ENCODE results near the gene SCAMP5. TPM values are rescaled to one million over a fixed set of nuclear protein-coding genes. Genes with fewer than 3 reads are reported as not detected.

Gene SCAMP5
- polyA plus RNA-seq, 1 donor (not counting 4 experiments of a cell fraction or from before 2014, with no cell fraction given): 1.9 TPM

DNA sequence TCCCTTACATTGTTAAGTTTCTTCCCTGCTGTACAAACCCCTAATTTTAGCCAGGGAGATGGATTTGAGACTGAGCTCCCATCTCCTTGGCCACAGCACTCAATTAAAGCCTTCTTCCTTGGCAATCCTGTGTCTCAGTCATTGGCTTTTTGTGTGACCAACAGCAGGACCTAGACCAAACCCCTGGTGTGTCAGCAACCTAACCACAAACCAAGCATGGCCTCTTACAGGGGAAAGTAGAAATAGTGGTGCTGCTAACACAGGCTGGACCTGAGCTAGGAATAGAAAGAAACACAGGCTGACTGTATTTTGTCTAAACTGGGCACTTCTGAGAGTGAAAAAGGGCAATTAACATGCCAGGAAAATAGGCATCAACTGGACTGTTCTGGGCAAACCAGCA lies 65.9 kb downstream of the SCAMP5 start:
- Histone ChIP-seq H3K36me3 (ENCODE audit: control insufficient read depth in 2 of 2, extremely low read depth in 1 of 2, insufficient read depth in 2 of 2, low read length in 2 of 2) (no peaks in the 10 kb centered on the region), H3K9ac (ENCODE audit: control insufficient read depth, extremely low read depth, insufficient read depth, low read length) (no peak overlapping the region), H3K4me3 (ENCODE audit: control insufficient read depth in 2 of 3, extremely low read depth in 1 of 3, insufficient read depth in 2 of 3, low read depth in 1 of 3, low read length in 3 of 3) (no peak overlapping the region), H3K79me2 (ENCODE audit: control insufficient read depth, insufficient read depth, low read length) (no peaks in the 10 kb centered on the region), H3K27me3 (ENCODE audit: control insufficient read depth, extremely low read depth, insufficient read depth, low read length) (no peaks in the 10 kb centered on the region), H2AFZ (ENCODE audit: control insufficient read depth, low read length) (no peak overlapping the region), H3K9me1 (ENCODE audit: control insufficient read depth, extremely low read depth, insufficient read depth, low read length) (no peaks in the 10 kb centered on the region), H3K4me2 (ENCODE audit: control insufficient read depth, extremely low read depth, insufficient read depth, low read depth, low read length) (no peak overlapping the region), H3K9me3 (ENCODE audit: control insufficient read depth, low read depth, low read length) (no peaks in the 10 kb centered on the region), H4K20me1 (ENCODE audit: control insufficient read depth, extremely low read depth, insufficient read depth, low read length) (no peaks in the 10 kb centered on the region), H3K4me1 (ENCODE audit: control insufficient read depth, extremely low read depth, insufficient read depth, low read length) (peaks cover 16% of the 10 kb centered on the region), H3K27ac (ENCODE audit: control insufficient read depth, insufficient read depth, low read length) (no peak overlapping the region)
- FAIRE-seq (no peak), DNase-seq (ENCODE audit: low read depth, low spot score) (no peak)
- dilution Hi-C loops (cut with MboI; ENCODE audit: extremely low pct_ligation_motif_present, low sequenced_read_pairs): no loop called here
- TF ChIP-seq, protein P1, sequence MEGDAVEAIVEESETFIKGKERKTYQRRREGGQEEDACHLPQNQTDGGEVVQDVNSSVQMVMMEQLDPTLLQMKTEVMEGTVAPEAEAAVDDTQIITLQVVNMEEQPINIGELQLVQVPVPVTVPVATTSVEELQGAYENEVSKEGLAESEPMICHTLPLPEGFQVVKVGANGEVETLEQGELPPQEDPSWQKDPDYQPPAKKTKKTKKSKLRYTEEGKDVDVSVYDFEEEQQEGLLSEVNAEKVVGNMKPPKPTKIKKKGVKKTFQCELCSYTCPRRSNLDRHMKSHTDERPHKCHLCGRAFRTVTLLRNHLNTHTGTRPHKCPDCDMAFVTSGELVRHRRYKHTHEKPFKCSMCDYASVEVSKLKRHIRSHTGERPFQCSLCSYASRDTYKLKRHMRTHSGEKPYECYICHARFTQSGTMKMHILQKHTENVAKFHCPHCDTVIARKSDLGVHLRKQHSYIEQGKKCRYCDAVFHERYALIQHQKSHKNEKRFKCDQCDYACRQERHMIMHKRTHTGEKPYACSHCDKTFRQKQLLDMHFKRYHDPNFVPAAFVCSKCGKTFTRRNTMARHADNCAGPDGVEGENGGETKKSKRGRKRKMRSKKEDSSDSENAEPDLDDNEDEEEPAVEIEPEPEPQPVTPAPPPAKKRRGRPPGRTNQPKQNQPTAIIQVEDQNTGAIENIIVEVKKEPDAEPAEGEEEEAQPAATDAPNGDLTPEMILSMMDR (optimal IDR thresholded peaks at IDR 0.05 in 1 of 3, IDR thresholded peaks at IDR 0.05 in 1 of 3, conservative IDR thresholded peaks at IDR 0.05 in 1 of 3; ENCODE audit: extremely low read depth in 1 of 3, insufficient read depth in 2 of 3, low read length in 3 of 3): no peak
- TF ChIP-seq EZH2 (IDR thresholded peaks at IDR 0.05; ENCODE audit: low read length): no peak

DNA sequence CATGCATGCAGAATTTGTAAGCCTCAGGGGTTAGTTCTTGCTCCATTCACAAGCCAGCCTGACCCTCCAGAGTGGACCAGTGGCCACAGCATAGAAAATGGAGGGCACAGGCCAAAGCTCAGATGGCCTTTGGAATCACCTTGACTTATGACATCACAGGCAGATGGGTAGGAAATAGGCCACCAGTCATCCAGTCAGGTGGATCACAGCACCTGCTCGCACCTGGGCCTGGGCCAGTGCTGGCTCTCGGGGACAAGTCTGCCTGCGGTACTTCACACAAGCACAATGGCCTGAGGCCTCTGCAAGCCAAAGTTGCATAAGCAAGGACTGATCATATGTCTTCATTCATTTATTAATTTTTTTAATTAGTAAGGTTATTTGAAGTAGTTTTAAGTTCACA lies 67.3 kb downstream of the SCAMP5 start:
- H2AFZ ChIP-seq (ENCODE audit: control insufficient read depth, low read length): no peak overlapping the region
- DNase-seq (ENCODE audit: low read depth, low spot score): no peak
- TF ChIP-seq, protein P1 (optimal IDR thresholded peaks at IDR 0.05 in 1 of 3, IDR thresholded peaks at IDR 0.05 in 1 of 3, conservative IDR thresholded peaks at IDR 0.05 in 1 of 3; ENCODE audit: extremely low read depth in 1 of 3, insufficient read depth in 2 of 3, low read length in 3 of 3): no peak
- no peaks in the 10 kb centered on the region for H3K9me1 ChIP-seq (ENCODE audit: control insufficient read depth, extremely low read depth, insufficient read depth, low read length)
- dilution Hi-C loops (cut with MboI; ENCODE audit: extremely low pct_ligation_motif_present, low sequenced_read_pairs): no loop called here
- H3K79me2 ChIP-seq (ENCODE audit: control insufficient read depth, insufficient read depth, low read length): no peaks in the 10 kb centered on the region
- no peaks in the 10 kb centered on the region for H3K9me3 ChIP-seq (ENCODE audit: control insufficient read depth, low read depth, low read length)
- H3K4me3 ChIP-seq (ENCODE audit: control insufficient read depth in 2 of 3, extremely low read depth in 1 of 3, insufficient read depth in 2 of 3, low read depth in 1 of 3, low read length in 3 of 3): no peak overlapping the region
- peaks cover 30% of the 10 kb centered on the region for H3K4me1 ChIP-seq (ENCODE audit: control insufficient read depth, extremely low read depth, insufficient read depth, low read length)
- FAIRE-seq: no peak
- H3K27ac ChIP-seq (ENCODE audit: control insufficient read depth, insufficient read depth, low read length): no peak overlapping the region
- H3K36me3 ChIP-seq (ENCODE audit: control insufficient read depth in 2 of 2, extremely low read depth in 1 of 2, insufficient read depth in 2 of 2, low read length in 2 of 2): no peaks in the 10 kb centered on the region
- H4K20me1 ChIP-seq (ENCODE audit: control insufficient read depth, extremely low read depth, insufficient read depth, low read length): no peaks in the 10 kb centered on the region
- H3K27me3 ChIP-seq (ENCODE audit: control insufficient read depth, extremely low read depth, insufficient read depth, low read length): no peaks in the 10 kb centered on the region
- H3K4me2 ChIP-seq (ENCODE audit: control insufficient read depth, extremely low read depth, insufficient read depth, low read depth, low read length): no peak overlapping the region
- no peak overlapping the region for H3K9ac ChIP-seq (ENCODE audit: control insufficient read depth, extremely low read depth, insufficient read depth, low read length)

Data from keratinocyte (primary cell).